COLO668 (cell line): ENCODE measurements around the gene ADAMTS20.

Source experiments
- DNase-seq: peaks from one replicate; lab custom pipeline; 2025; ENCODE audit not compliant: unreplicated experiment; lab: John Stamatoyannopoulos, UW

The ADAMTS20 gene

DNA sequence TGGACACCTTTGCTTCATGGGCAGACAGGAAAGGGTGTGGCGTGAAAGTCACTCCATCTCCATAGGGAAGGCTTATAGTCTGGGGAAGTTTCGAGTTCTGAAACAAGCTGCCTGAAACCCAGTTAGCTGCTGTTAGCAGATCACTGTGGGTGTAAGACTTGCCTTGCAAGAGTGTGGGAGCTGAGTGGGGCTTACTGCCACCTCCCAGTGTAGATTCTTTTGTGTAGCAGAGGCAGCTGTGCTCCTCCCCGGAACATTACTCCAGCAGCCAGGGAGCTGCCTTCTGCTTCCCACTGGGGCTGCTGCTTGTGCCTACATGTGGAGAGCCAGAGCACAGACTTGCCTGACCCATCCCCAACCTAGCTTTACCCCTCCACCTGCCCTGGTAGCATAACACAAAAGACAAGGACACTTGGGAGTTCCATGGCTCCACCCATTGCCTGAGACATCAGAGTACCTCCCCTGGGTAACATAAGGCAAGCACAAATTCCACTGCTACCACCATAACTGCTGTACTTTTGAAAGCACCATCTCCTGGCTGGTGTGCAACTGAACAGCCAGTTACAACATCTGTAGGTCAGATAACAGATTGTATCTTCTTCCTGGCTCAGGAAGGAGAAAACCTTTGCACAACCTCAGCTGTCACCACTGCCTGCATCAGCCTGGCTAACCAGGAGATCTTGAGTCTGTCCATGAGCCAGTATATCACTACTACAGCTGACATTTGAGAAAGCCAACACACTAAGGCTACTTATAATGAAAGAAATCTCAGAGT lies 69.5 kb downstream of the ADAMTS20 start:
- no peak for DNase-seq

DNA sequence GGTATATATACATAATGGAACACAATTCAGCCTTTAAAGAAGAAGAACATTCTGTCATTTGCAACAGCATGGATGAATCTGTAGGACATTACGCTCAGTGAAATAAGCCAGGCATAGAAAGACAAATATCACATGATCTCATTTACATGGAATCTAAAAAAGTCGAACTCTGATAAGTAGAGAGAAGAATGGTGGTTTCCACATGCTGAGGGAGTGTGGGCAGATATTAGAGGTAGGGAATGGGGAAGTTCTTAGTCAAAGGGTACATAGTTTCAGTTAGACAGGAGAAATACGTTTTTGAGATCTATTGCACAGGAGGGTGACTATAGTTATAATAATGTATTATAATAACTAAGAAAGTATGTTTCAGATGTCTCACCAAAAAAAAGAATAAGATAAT lies 71.4 kb downstream of the ADAMTS20 start:
- no peak for DNase-seq

DNA sequence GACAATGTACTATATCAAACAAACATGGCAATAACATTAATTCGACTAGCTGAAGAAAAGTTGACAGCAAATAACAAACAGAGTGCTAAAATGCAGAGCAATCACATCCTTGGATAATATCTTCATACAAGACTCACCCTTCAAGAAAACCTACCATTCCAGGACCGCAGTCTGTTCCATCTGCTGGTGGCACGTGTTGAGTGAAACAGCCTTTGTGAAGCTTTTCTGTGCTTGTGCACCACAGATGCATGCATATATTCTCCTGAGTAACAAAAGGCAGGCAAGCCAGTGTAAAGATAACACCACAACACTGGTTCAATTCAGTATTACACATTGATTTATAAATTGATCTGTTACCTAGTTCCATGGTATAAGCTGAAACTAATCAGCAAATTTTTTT lies 89.3 kb downstream of the ADAMTS20 start:
- no peak for DNase-seq

DNA sequence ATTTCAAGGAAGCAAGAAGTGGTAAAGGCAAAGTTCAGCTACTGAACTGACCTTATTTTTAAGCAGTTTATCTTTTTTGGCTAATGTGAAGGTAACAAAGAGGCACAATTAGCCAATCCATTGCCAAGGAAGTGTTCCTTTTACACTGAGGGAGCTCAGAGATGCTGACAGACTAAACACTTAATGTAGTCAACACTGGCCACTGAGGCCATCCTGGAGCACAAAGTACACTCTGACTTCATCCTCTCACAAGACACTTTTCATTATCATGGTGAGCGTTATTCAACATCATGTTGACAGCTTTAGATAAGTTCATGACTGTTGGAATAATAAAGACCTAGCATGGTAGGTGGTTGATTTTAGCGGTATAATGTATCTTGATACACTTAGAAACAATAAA lies 89.9 kb downstream of the ADAMTS20 start:
- no peak for DNase-seq

DNA sequence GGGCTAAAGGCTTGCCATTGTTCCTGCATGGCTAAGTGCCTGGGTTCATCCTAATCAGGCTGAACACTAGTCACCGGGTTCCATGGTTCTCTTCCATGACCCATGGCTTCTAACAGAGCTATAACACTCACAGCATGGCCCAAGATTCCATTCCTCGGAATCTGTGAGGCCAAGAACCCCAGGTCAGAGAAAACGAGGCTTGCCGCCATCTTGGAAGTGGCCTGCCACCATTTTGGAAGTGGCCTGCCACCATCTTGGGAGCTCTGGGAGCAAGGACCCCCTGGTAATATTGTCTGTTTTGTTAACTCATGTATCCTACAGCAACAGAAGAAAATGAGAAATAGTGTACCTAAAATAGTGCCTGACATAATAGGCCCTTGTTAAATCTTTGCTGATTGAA lies 92.7 kb downstream of the ADAMTS20 start:
- DNase-seq = no peak

DNA sequence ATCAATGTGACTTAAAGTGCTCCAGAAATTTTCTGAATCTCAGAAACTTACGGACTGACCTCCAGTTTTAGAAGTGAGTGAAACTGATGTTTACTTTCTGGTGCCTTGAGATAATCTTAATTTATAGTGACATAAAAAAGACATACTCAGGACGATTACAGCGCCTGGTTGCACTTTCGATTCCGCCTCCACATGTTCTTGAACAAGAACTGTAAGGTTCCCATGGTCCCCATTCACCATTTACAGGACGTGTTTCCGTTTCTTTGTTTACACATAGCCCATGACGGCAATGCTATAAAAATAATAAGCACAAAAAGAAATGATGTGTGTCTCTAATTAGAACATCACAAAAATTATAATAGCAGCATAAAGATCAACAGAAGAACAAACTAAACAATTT lies 98.2 kb downstream of the ADAMTS20 start:
- DNase-seq = no peak

DNA sequence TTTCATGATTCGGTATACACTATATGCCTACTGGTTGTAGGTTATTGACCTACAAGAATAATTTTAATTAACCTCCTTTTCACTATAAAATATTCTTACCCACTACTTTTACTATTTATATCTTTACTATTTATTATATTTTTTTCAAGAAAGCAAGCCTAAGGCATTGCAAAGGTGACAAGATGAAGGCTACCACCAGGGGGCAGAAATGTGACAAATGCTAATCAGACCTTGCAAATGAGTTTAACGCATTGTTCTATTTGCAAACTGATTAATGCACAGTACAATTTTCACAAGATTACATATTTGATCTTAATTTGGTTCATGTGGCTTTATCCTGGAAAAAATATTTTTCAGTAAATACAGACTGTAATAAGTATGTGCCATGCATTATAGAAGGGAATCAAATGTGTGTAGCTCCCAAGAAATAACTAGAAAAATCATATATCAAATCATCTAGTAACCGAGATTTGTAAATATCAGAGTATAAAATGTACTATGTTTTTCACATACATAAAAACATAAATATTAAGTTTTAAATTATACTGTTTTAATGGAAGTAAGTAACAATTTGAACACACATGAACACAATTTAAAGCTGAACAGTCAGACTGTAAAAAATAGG lies 107.0 kb downstream of the ADAMTS20 start:
- peak; percentile 16 for DNase-seq

DNA sequence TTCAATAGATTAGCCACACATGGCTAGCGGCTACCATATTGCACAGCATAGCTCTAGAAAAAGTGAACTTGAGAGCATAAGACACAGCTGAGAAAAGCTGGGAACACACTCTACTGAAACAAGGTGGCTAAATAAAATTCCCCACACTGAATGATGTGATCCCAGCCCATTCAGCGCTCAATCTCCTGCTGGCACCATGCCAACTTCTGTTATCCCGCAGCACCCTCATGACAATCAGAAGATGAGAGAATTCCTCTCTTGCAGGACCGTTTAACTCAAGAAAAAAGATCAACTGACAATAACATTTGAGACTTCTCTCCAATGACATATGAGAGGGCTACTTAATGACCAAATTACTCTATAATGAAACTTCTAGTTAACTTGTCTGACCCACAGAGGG lies 115.4 kb downstream of the ADAMTS20 start:
- no peak for DNase-seq

DNA sequence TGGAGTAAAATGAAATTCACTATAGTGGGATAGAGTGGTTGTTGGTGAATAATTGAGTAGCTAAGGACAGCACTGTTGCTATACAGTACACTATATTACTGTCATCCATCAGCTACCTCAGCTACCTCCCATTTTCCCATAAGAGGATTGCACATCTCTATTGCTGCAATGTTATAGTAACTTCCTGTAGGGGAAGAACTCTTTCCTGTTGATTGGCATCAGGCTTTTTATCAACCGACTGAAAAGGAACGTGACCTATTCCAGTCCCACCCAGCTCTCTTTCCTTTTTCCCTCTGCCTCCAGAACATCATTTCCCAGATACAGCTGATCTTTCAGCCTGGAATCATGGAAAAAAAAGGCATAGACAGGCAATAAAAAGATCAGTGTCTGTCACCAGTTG lies 117.4 kb downstream of the ADAMTS20 start:
- DNase-seq = no peak

DNA sequence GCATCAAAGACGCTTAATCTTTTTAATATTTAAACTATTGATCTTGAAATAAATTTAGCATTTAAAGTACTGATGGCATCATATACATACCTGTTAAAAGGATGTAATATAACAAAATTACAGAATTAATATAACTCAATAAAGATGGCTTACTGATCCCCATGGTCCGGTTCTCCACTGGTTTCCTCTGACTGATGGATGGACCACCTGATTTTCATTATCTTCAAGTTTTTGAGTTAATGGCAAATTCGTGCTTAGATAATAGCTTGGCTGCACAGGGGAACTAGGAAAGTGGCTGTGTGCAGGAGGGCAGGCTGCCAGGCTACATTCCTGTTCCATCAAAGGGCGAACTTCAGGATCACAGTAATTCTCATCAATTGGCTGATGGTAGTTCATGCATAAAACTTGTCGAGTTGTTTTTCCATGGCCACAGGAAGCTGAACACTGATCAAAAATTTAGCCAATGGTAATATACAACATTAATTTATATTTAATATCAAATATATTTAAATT lies 123.9 kb downstream of the ADAMTS20 start:
- no peak for DNase-seq

DNA sequence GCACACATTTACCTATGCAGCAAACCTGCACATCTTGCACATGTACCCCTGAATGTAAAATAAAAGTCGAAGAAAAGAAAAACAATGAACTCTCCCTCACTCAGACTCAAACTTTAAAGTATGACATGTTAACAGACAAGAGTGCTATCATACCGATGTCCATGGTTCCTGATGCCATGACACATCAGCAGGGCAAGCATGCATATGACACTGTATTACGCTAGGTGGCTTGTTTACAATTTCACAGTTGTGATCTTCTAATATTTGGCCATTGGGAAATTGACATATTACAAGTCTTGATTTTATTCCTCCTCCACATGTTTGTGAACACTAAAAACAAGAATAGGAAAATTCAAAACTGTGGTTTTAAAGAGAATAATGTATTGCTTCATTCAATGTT lies 126.6 kb downstream of the ADAMTS20 start:
- no peak for DNase-seq

DNA sequence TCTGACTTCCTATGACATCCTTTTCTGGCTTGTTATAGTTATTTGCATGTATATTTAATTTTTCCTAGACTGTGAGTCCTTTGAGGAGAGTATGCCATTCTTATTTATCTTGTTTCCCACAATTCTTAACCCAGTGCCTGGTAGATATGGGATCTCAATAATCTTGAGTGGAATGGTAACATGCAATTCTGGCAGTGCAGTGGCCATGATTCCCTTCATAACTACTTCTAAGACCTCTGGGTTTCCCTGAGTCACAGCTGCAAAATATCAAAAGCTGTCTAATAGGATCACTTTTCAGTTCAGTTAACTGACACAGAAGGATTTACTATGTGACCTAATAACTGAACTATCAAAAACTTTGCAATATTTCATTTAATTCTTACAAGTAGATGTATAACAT lies 135.0 kb downstream of the ADAMTS20 start:
- no peak for DNase-seq

DNA sequence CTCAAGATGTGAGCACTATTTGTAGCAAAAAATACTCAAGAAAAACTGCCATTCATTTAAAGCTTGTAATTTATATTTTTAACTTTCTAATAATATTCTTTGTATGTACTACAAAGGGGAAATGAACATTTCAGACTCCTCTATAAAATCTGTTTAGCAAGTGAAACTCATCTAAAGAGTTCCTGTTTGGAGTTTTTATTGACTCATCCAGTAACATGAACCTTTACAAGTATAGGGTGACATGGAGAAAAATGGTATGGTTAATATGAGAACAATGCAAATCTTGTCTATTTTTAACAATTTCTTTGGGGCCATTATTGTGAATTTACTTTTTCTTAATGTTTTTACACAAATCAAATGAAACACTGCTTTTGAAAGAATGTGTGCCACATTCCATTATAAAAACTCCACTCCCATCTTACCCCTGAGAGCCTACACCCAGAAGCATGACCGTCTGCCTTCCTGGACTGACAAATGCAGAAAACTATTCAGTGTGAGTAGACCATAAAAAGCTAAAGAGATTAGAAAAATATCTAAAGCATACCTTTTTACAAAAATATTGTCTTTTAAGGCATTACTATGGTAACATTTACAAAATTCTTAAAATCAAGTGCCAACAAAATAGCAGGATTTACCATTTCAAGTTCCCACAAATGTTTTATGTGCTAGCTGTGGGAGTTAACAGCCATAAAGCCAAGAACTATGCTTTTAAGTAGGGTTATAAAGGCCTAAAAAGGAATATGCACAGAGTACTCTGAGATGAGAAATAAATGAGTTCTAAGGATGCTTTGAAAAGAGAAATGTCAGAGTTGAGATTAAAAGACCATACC lies 144.0 kb downstream of the ADAMTS20 start:
- no peak for DNase-seq

DNA sequence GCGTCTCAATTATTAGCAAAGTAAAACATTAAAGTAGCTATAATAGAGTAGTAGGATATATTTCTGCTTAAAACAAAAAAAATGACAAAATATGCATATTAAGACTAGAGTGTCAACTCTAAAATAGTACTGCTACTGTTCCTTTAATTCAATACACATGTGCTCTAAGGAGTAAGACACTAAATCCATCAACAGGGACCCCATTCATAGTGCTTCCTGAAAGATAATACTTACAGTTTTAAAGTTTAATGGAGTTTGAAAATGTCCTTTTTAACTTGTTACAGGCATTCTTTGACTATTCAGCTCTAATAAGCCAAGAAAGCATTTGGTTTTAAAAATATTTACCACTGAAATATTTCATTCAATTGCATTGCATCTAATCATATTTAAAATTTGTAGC lies 145.2 kb downstream of the ADAMTS20 start:
- DNase-seq = no peak

DNA sequence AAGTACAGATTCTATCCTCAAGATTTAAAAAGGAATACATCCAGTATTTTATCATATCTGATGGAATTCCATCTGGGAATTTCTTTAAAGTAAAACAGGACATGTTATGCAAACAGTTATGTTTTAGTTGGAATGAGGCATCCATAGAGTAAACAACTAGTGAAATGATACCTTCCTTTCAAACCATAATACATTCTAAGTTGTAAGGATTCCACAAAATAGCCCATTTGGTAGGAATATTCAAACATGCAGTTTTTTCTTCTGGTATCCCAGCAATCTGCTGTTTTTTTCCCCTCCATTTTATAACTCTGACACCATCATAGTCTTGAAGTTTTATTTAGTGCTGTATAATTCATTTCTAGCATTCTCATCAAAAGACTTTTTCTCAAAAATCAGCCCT lies 149.6 kb downstream of the ADAMTS20 start:
- DNase-seq = no peak

DNA sequence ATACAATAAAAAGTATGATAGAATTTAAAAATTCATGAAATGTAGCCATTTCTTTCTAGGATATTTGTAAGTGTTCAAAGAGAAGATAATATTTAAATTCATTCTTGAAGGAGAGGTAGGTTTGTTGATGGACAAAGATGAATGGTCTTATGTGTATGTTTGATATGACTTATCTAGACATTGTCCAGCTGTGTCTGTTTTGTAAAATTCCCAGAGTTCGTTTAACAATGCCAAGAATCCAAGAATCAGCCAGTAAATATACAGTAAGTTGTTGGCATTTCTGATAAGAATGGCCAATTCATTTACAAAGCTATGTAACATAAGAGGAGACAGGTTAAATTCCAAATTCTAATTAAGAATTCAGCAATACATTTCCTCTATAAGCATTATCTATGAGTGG lies 150.9 kb downstream of the ADAMTS20 start:
- DNase-seq = no peak

DNA sequence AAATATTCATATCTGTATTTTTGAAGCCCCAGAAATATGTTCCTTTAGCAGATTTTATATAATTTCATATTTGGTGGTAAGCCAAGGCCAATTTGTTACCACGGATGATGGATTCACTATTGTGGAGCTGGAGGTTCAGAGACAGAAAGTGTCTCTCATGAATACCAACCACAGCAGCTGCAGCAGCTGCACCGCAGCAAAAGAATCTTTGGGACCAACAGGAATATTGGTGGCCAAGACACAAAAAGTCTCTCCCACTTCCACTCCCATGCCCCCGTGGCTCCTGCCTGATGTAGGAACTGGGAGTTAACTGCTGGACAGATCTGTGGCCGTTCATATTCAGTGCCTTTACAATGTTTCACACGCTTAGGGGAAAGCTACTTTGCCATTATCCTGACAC lies 155.3 kb downstream of the ADAMTS20 start:
- no peak for DNase-seq

DNA sequence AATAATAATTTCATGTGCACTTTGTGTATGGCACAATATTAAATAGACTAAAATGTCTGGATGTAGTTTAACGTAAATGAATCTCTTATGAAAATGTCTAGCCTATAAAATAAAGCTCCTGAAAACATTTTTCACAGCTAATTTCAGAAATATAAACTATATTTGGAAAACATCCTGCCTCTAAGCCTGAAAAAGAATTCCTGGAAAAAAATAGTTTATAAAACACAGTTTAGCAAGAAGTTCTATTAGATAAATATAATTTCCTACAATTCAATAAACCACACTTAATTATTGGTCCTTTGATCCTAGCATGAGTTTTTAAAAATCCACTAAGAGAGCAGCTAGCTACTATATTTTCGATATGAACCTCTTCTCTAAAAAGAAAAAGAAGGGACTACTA lies 159.9 kb downstream of the ADAMTS20 start:
- DNase-seq = no peak

DNA sequence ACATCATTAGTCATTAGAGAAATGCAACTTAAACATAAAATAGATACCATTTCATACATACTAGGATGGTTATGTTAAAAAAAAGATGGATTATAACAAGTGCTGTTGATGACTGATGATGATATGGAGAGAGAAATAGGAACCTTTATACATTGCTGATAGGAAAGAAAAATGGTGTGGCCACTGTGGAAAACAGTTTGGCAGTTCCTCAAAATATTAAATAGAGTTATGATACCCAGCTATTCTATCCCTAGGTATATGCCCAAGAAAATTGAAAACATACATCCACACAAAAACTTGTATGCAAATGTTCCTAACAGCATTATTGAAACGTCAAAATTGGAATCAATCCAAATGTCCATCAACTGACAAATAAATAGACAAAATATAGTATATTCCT lies 170.1 kb downstream of the ADAMTS20 start:
- DNase-seq = no peak

DNA sequence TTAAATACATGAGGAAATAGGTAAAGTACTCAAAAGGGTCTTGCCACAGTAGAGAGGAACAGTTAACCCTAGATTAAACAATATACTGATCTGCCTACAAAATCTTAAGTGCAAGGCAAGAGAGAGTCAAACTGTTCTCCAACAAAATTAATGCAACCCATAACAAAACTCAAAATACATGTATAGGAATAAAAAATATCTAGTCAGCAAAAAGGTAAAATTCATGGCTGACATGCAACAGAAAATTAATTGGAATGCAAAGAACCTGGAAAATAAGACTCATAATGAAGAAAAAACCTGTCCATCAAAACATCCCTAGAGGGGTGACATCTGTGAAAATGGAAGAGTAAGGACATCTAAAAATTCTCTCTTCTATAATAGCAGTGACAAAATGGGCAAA lies 173.6 kb downstream of the ADAMTS20 start:
- no peak for DNase-seq

DNA sequence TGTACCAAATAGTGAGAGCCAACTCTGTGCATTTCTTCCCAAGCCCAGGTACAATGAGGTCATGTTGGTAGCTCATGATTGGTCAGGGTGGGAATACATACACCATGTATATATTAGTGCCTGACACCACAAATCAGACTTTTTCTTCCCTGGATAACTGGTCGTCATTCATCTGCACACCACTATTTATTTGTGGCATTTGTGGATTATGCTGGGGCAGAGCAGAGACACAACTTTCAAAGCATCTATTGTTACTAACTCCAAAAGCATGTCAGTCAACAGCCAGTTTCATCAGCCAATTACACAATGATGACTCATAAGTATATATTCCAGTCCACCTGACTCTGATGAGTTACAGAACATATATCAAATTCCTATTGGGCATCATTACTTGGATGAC lies 181.7 kb downstream of the ADAMTS20 start:
- DNase-seq = no peak
